ENCODE measurements around the gene ENOX1. TPM values are rescaled to one million over a fixed set of nuclear protein-coding genes. Genes with fewer than 3 reads are reported as not detected.

Gene ENOX1
- total RNA-seq, 2 donors from 2014 or later = 1.3 to 2.4 TPM

GRCh38 chr13:43411211-43411610, 375.6 kb downstream of the ENOX1 start:
- Histone ChIP-seq H3K9me3 (no peaks in the 10 kb centered on the region), H3K4me1 (no peaks in the 10 kb centered on the region), H3K4me3 (no peak overlapping the region), H3K27ac (no peak overlapping the region), H3K27me3 (no peaks in the 10 kb centered on the region), H3K36me3 (no peaks in the 10 kb centered on the region)
- no peak for DNase-seq (ENCODE audit: low spot score)
- TF ChIP-seq, protein P1, sequence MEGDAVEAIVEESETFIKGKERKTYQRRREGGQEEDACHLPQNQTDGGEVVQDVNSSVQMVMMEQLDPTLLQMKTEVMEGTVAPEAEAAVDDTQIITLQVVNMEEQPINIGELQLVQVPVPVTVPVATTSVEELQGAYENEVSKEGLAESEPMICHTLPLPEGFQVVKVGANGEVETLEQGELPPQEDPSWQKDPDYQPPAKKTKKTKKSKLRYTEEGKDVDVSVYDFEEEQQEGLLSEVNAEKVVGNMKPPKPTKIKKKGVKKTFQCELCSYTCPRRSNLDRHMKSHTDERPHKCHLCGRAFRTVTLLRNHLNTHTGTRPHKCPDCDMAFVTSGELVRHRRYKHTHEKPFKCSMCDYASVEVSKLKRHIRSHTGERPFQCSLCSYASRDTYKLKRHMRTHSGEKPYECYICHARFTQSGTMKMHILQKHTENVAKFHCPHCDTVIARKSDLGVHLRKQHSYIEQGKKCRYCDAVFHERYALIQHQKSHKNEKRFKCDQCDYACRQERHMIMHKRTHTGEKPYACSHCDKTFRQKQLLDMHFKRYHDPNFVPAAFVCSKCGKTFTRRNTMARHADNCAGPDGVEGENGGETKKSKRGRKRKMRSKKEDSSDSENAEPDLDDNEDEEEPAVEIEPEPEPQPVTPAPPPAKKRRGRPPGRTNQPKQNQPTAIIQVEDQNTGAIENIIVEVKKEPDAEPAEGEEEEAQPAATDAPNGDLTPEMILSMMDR (IDR thresholded peaks at IDR 0.05) = no peak

GRCh38 chr13:43408274-43408673, 378.5 kb downstream of the ENOX1 start:
- TF ChIP-seq, protein P1 (IDR thresholded peaks at IDR 0.05) = no peak
- no peaks in the 10 kb centered on the region for H3K27me3 ChIP-seq
- no peaks in the 10 kb centered on the region for H3K4me1 ChIP-seq
- no peak for DNase-seq (ENCODE audit: low spot score)
- H3K4me3 ChIP-seq = no peak overlapping the region
- no peaks in the 10 kb centered on the region for H3K9me3 ChIP-seq
- no peak overlapping the region for H3K27ac ChIP-seq
- H3K36me3 ChIP-seq = no peaks in the 10 kb centered on the region

DNA sequence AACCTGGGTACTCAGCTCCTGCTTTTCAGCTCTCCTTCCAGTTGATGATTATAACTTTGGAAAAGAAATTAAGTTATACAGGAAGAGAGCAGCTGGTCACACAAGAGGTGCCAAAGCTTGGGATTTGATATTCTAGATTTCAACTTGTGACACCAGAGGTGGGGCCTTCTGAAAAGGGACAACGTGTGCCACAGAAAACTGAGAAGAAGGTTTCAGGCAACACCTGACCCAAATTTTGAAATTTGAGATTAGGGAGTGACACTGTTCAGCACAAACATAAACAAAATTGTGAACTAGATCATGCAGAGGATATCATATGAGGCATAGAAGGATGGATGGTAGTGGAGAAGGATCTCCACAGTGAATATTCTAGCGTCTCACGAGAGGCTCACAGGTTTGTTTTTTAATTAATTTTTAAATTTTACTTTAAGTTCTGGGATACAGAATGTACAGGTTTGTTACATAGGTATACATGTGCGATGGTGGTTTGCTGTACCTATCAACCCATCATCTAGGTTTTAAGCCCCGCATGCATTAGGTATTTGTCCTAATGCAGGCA, 379.7 kb downstream of the ENOX1 start:
- Histone ChIP-seq H3K4me1 (no peaks in the 10 kb centered on the region), H3K27me3 (no peaks in the 10 kb centered on the region), H3K4me3 (no peak overlapping the region), H3K9me3 (no peaks in the 10 kb centered on the region), H3K27ac (no peak overlapping the region), H3K36me3 (no peaks in the 10 kb centered on the region)
- DNase-seq (ENCODE audit: low spot score) = no peak
- TF ChIP-seq, protein P1 (IDR thresholded peaks at IDR 0.05) = no peak

DNA sequence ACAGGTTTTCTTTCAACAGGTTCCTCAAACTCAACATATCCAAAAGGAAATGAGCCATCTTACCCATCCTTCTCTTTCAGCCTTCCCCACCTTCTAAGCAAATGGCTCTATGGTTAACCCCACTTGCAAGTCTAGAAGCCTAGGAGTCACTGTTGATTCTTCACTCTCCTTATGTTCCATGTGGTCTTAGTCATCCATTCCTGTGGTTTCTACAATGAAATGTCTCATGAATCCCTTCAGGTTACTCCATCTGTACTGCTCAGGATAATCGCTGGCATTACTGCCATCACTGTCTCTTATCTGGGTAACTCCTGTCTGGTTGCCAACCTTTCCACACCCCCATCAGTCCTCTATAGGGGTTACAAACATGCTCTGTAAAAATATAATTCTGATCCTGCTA, 381.3 kb downstream of the ENOX1 start:
- TF ChIP-seq, protein P1 (IDR thresholded peaks at IDR 0.05) = no peak
- Histone ChIP-seq H3K4me3 (no peak overlapping the region), H3K4me1 (no peaks in the 10 kb centered on the region), H3K9me3 (no peaks in the 10 kb centered on the region), H3K27me3 (no peaks in the 10 kb centered on the region), H3K27ac (no peak overlapping the region), H3K36me3 (no peaks in the 10 kb centered on the region)
- no peak for DNase-seq (ENCODE audit: low spot score)

GRCh38 chr13:43402380-43402779, 384.4 kb downstream of the ENOX1 start:
- TF ChIP-seq, protein P1 (IDR thresholded peaks at IDR 0.05) = no peak
- H3K9me3 ChIP-seq = no peaks in the 10 kb centered on the region

GRCh38 chr13:43401361-43401760, 385.4 kb downstream of the ENOX1 start:
- Histone ChIP-seq H3K36me3 (no peaks in the 10 kb centered on the region), H3K9me3 (no peaks in the 10 kb centered on the region), H3K27me3 (no peaks in the 10 kb centered on the region), H3K4me3 (no peak overlapping the region), H3K27ac (no peak overlapping the region), H3K4me1 (no peaks in the 10 kb centered on the region)
- no peak for DNase-seq (ENCODE audit: low spot score)
- TF ChIP-seq, protein P1 (IDR thresholded peaks at IDR 0.05) = no peak

More at GRCh38 chr13:43402380-43402779, 384.4 kb downstream of the ENOX1 start:
- DNase-seq (ENCODE audit: low spot score) = no peak
- Histone ChIP-seq H3K4me3 (no peak overlapping the region), H3K4me1 (no peaks in the 10 kb centered on the region), H3K27ac (no peak overlapping the region), H3K36me3 (no peaks in the 10 kb centered on the region), H3K27me3 (no peaks in the 10 kb centered on the region)
